NCI-H446 (cell line): ENCODE measurements around the gene BRICD5.

ENCODE experiments used
- DNase-seq, 2 experiments: peaks; one replicate each; lab custom pipeline; 2025; lab: John Stamatoyannopoulos, UW

The BRICD5 gene

DNA sequence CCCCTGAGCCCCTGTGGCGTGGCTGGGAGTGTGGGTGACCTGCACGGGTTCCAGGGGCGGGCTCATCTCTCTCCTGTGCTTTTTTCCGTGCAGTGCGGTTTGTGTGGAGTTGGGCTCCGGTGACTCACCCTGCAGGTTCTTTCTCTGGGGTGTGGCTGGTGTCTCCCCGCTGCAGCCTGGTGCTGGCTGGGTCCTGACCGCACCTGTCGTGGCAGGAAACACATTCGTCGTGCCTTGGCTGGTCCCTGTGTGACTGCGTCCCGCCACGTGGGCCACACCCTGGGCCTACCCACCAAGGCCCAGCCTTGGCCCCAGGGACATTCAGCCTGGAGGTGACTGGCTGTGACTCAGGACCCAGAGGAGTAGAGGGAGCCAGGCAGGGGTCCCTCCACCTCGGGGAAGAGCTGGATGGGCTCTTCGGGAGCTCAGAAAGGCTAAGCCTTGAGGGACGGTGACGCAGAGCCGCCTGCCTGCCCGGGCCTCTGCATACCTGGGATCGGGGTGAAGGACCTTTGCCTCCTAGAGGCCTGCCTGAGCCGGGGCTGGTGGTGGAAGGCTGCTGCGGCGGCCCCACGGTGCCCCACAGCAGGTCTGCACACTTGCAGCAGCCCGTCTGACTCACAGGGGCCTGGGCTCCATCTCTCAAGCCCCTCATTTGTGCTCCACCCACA lies 47.3 kb downstream of the BRICD5 start:
- no peak for DNase-seq

DNA sequence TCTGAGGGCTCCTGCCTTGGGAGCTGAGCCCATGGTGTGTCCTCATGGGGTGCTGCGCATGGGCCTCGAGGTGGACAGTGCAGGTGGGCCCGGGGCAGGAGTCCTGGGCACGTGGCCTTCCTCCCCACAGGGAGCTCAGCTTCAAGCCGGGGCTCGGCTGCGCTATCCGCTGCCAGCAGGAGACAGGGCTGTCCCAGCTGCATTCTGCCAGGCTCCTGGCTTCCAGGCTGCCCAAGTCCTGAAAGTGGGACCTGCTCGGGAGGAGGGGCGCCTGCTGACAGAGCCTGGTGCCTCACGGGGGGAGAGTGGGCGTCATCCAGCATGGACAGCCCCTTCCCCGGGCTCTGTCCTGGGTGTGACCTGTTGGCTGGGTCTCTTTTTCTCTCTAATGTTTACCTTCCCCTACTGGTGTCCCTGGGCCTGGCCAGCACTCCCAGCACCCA lies 48.0 kb downstream of the BRICD5 start:
- no peak for DNase-seq

DNA sequence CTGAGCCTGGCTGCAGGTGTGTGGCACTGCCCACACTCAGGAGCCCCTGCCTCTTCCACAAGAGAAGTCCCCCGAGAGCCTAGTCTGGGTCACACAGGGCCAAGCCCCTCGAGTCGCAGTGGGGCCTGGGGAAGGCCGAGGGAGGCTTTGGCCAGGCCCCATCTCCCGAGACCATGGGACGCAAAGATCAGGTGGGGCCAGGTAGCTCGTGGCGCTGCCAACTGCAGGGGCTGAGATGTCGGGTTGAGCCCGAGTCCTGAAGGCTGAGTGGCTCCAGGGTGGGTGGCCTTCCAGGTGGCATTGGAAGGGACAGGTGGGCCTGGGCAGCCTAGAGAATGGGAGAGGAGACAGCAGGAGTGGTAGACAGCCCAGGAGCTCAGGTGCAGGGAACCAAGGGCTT lies 48.8 kb downstream of the BRICD5 start:
- DNase-seq, result no peak

DNA sequence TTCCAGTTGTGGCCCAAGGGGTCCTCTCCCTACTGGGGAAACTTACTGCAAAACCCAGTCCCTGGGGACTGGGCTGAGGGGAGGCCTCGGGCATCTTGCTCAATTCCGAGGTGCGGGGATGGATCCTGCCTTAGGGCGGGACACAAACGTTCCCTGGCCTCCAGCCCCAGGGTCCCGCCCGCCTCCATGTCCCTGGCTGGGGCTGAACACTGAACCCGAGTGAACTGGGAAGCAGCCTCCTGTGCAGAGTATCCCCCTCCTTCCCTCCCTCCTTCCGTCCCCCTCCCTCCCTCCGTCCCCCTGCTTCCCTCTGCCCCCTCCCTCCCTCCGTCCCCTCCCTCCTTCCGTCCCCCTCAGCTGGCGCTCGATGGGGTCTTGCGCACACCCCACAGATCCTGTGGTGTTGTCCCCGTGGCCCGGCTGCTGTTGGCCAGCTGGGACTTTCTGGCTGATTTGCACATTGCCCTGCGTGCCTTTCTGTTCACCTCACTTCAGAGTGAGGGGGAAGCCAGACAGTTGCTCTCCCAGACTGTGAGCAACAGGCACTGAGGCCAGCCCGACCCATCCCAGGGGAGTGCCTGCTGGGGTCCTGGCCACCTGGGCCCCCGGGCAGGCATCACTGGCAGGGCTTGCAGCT lies 49.6 kb downstream of the BRICD5 start:
- DNase-seq, result no peak
